ENCODE data around the gene CALD1.

DNA sequence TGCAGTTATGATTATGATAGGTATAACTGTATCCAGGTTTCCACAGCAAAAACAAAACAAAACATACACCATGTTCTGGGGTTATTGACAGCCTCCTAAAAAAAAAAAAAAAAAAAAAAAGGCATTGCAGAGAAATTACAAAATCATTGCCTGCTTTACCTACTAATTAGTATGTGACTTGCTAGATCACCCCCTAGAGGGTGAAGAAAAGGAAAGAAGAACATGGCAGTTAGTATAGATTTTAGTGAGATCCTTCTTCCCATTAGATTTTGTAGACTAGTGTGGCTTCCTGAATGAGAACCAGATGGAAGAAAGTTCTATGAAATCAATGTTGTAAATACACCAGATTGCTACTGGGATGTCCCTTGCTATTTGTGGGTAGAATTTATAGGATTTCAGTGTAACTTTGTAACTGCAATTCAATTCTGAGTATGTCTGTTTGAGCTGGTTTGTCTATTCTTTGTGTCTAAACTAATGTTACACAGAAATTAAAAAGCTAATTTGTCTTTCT lies 182.9 kb downstream of the CALD1 start:
- TF ChIP-seq, protein P1, sequence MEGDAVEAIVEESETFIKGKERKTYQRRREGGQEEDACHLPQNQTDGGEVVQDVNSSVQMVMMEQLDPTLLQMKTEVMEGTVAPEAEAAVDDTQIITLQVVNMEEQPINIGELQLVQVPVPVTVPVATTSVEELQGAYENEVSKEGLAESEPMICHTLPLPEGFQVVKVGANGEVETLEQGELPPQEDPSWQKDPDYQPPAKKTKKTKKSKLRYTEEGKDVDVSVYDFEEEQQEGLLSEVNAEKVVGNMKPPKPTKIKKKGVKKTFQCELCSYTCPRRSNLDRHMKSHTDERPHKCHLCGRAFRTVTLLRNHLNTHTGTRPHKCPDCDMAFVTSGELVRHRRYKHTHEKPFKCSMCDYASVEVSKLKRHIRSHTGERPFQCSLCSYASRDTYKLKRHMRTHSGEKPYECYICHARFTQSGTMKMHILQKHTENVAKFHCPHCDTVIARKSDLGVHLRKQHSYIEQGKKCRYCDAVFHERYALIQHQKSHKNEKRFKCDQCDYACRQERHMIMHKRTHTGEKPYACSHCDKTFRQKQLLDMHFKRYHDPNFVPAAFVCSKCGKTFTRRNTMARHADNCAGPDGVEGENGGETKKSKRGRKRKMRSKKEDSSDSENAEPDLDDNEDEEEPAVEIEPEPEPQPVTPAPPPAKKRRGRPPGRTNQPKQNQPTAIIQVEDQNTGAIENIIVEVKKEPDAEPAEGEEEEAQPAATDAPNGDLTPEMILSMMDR (conservative IDR thresholded peaks at IDR 0.05 in 1 of 2, IDR thresholded peaks at IDR 0.05 in 1 of 2; ENCODE audit: extremely low read depth in 1 of 2, insufficient read depth in 1 of 2, low read depth in 1 of 2, low read length in 2 of 2), result no peak
- TF ChIP-seq EZH2 (IDR thresholded peaks at IDR 0.05; ENCODE audit: borderline replicate concordance, low read length), result no peak

All from mammary epithelial cell (primary cell).